ENCODE results near the gene IVNS1ABP. TPM values are rescaled to one million over a fixed set of nuclear protein-coding genes. Genes with fewer than 3 reads are reported as not detected.

IVNS1ABP gene
- total RNA-seq, 1 donor from 2014 or later, result 61.0 TPM

- no peak for TF ChIP-seq CTCF (IDR thresholded peaks at IDR 0.05)
- intact Hi-C loops (cut with DNase I), result no loop called here
- Histone ChIP-seq H3K4me1 (no peaks in the 10 kb centered on the region), H3K36me3 (no peaks in the 10 kb centered on the region), H3K9me3 (no peaks in the 10 kb centered on the region), H3K27me3 (no peaks in the 10 kb centered on the region), H3K27ac (no peak overlapping the region), H3K4me3 (no peak overlapping the region)
- DNase-seq (ENCODE audit: low spot score in 2 of 2), result no peak
Measured at GRCh38 chr1:185348296-185348695, 31.3 kb upstream of the IVNS1ABP start.

- no peaks in the 10 kb centered on the region for H3K27me3 ChIP-seq
- H3K4me1 ChIP-seq, result no peaks in the 10 kb centered on the region
- DNase-seq (ENCODE audit: low spot score in 2 of 2), result no peak
- no peak overlapping the region for H3K27ac ChIP-seq
- no peak for TF ChIP-seq CTCF (IDR thresholded peaks at IDR 0.05)
- intact Hi-C loops (cut with DNase I), result no loop called here
- no peaks in the 10 kb centered on the region for H3K9me3 ChIP-seq
- no peaks in the 10 kb centered on the region for H3K36me3 ChIP-seq
- no peak overlapping the region for H3K4me3 ChIP-seq
Measured at GRCh38 chr1:185345913-185346720, 29.1 kb upstream of the IVNS1ABP start.

- intact Hi-C loops (cut with DNase I), result no loop called here
- TF ChIP-seq CTCF (IDR thresholded peaks at IDR 0.05), result no peak
Measured at GRCh38 chr1:185343306-185343705, 26.3 kb upstream of the IVNS1ABP start.

GRCh38 chr1:185342672-185343259, 25.7 kb upstream of the IVNS1ABP start:
- TF ChIP-seq CTCF (IDR thresholded peaks at IDR 0.05), result no peak
- Histone ChIP-seq H3K36me3 (no peaks in the 10 kb centered on the region), H3K4me3 (no peak overlapping the region), H3K27ac (no peak overlapping the region), H3K27me3 (no peaks in the 10 kb centered on the region), H3K9me3 (no peaks in the 10 kb centered on the region), H3K4me1 (no peaks in the 10 kb centered on the region)
- intact Hi-C loops (cut with DNase I), result no loop called here
- DNase-seq (ENCODE audit: low spot score in 2 of 2), result no peak

More at GRCh38 chr1:185343306-185343705, 26.3 kb upstream of the IVNS1ABP start:
- Histone ChIP-seq H3K4me1 (no peaks in the 10 kb centered on the region), H3K9me3 (no peaks in the 10 kb centered on the region), H3K36me3 (no peaks in the 10 kb centered on the region), H3K4me3 (no peak overlapping the region), H3K27me3 (no peaks in the 10 kb centered on the region), H3K27ac (no peak overlapping the region)
- no peak for DNase-seq (ENCODE audit: low spot score in 2 of 2)

GRCh38 chr1:185342017-185342416, 25.0 kb upstream of the IVNS1ABP start:
- no peak for DNase-seq (ENCODE audit: low spot score in 2 of 2)
- Histone ChIP-seq H3K9me3 (no peaks in the 10 kb centered on the region), H3K4me3 (no peak overlapping the region), H3K36me3 (no peaks in the 10 kb centered on the region), H3K27ac (no peak overlapping the region), H3K27me3 (no peaks in the 10 kb centered on the region), H3K4me1 (no peaks in the 10 kb centered on the region)
- intact Hi-C loops (cut with DNase I), result no loop called here
- TF ChIP-seq CTCF (IDR thresholded peaks at IDR 0.05), result no peak

All from ascending aorta (tissue), 2 donors.